Ovary (tissue), 9 donors: Measurements from ENCODE around the gene ZPBP2. TPM values are rescaled to one million over a fixed set of nuclear protein-coding genes. Genes with fewer than 3 reads are reported as not detected.
"Not testable (repeated sequence)": the region's sequence is repeated elsewhere in the genome, so short reads cannot be mapped to it uniquely, and the experiment has no call there.

Experiments
- DNase-seq, 5 donors: peaks; one replicate each; pipeline ENCODE4 v3.0.0-alpha.2; 2019 to 2020
- H3K27ac ChIP-seq, 2 donors: fragments of 200-600 bp; one replicate each; pipeline versions ENCODE4 v1.5.1 to v1.8.0; 2019 to 2022
- H3K27me3 ChIP-seq: fragments of 200-600 bp; one replicate; pipeline ENCODE4 v1.8.0; 2022
- H3K36me3 ChIP-seq: fragments of 200-600 bp; sonication (generic); one replicate; pipeline ENCODE4 v1.5.1; 2019
- H3K4me1 ChIP-seq: one replicate; pipeline ENCODE4 v1.8.1; 2013; ENCODE audit warnings: mild to moderate bottlenecking, moderate library complexity; ENCODE audit not compliant: insufficient read depth
- H3K4me3 ChIP-seq: fragments of 200-600 bp; sonication (generic); one replicate; pipeline ENCODE4 v1.5.1; 2017
- H3K9me3 ChIP-seq, 2 donors: fragments of 200-600 bp in 1 of 2; sonication (generic) in 1 of 2; one replicate each; pipeline versions ENCODE4 v1.5.1 to v1.8.1; 2013 to 2019; ENCODE audit warnings: mild to moderate bottlenecking in 1 of 2, moderate library complexity in 1 of 2
- EP300 ChIP-seq: sonication (generic); formaldehyde crosslinking; IDR thresholded peaks from one replicate; pipeline ENCODE4 v1.6.1; 2017; ENCODE audit warnings: antibody characterized with exemption
- POLR2A ChIP-seq: fragments of 450-650 bp; IDR thresholded peaks from one replicate; pipeline ENCODE4 v1.6.1; 2017; ENCODE audit warnings: antibody characterized with exemption, mild to moderate bottlenecking, moderate library complexity
- WGBS, 3 donors: extraction: QIAGEN DNeasy Blood & Tissue Kit in 1 of 3; methylation state at CpG; one replicate each; pipeline versions ENCODE4 v1.1.5 to v1.1.7; 2013 to 2017; 5-methylcytosine and 5-hydroxymethylcytosine counted together
- intact Hi-C, 4 donors: fragments of 100-400 bp; cut with DNase I; formaldehyde crosslinking; loops; one replicate each; pipeline versions ENCODE4 v1.11.0 to v1.15.1; 2022 to 2023
- polyA plus RNA-seq, 2 donors: library from polyadenylated mRNA; stranded (reverse); fragments of 200-250 nt in 1 of 2; fragments of 350-450 nt in 1 of 2; fragmentation: Illumina TruSeq in 1 of 2; extraction: RNeasy Lipid Tissue Mini Kit (QIAGEN cat#74804) in 1 of 2; gene quantifications; one replicate each; pipeline ENCODE4 v1.2.3, GENCODE V29; 2013 to 2014
- total RNA-seq, 7 donors: library from RNA; depleted of rRNA in 2 of 7; stranded (reverse); fragments of >200 nt in 2 of 7; fragmentation: NEBNext Ultra II Directional in 3 of 7; extraction: Animal tissue kit (Norgen Biotek cat#: 25700) in 3 of 7; gene quantifications; one replicate each; pipeline versions ENCODE4 v1.1.0 to v1.2.4, GENCODE V29; 2016 to 2023
- TF ChIP-seq, protein P1 (sequence below), 3 donors: fragments of 450-650 bp in 2 of 3; fragments of 200-600 bp in 1 of 3; IDR thresholded peaks; one replicate each; pipeline versions ENCODE4 v1.5.1 to v1.8.0; 2016 to 2022; ENCODE audit warnings: antibody characterized with exemption in 3 of 3, mild to moderate bottlenecking in 1 of 3
- donor health status: DM: no; HTN: no; CAD: no; lungs with moderate emphysema.
- donor health status: DM: no; HTN: no; CAD: no.
- donor health status: Bipolar disorder and iron deficiency.
- donor health status: DM: yes; HTN: yes; CAD: no.
- donor health status: DM: no; HTN: no; CAD: no.
- donor health status: DM: yes; HTN: yes; CAD: no.

The ZPBP2 gene
- total and polyA plus RNA-seq, 9 donors, result not detected

DNA sequence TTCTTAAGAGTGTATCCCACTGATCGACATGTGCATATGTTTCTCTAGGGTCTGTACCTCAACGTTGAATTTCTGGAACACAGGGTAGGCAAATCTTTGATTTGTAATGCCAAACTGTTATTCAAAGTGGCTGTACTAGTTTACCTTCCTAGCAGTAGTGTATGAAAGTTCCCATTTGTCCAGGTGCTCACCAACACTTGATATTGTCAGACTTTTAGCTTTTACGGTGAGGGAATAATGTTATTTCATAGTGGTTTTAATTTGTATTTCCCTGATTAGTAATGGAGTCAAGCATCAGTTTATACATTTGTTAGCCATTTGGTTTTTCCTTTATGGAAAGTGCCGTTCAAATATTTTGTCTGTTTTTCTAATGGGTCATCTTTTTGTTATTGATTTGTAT, 30.1 kb downstream of the ZPBP2 start:
- intact Hi-C loops, result no loop called here
- H3K27me3 ChIP-seq, result no peaks in the 10 kb centered on the region
- no peaks in the 10 kb centered on the region for H3K9me3 ChIP-seq
- H3K4me3 ChIP-seq, result no peak overlapping the region
- WGBS, 3 donors, result 92 to 96% (median 92%) methylated on average over 4 of the region's 4 CpGs
- no peaks in the 10 kb centered on the region for H3K4me1 ChIP-seq
- TF ChIP-seq POLR2A (no peak), EP300 (no peak)
- TF ChIP-seq, protein P1, sequence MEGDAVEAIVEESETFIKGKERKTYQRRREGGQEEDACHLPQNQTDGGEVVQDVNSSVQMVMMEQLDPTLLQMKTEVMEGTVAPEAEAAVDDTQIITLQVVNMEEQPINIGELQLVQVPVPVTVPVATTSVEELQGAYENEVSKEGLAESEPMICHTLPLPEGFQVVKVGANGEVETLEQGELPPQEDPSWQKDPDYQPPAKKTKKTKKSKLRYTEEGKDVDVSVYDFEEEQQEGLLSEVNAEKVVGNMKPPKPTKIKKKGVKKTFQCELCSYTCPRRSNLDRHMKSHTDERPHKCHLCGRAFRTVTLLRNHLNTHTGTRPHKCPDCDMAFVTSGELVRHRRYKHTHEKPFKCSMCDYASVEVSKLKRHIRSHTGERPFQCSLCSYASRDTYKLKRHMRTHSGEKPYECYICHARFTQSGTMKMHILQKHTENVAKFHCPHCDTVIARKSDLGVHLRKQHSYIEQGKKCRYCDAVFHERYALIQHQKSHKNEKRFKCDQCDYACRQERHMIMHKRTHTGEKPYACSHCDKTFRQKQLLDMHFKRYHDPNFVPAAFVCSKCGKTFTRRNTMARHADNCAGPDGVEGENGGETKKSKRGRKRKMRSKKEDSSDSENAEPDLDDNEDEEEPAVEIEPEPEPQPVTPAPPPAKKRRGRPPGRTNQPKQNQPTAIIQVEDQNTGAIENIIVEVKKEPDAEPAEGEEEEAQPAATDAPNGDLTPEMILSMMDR (IDR thresholded peaks at IDR 0.05), result no peak
- H3K27ac ChIP-seq, result no peak overlapping the region
- H3K36me3 ChIP-seq, result no peaks in the 10 kb centered on the region
- DNase-seq, result no peak

DNA sequence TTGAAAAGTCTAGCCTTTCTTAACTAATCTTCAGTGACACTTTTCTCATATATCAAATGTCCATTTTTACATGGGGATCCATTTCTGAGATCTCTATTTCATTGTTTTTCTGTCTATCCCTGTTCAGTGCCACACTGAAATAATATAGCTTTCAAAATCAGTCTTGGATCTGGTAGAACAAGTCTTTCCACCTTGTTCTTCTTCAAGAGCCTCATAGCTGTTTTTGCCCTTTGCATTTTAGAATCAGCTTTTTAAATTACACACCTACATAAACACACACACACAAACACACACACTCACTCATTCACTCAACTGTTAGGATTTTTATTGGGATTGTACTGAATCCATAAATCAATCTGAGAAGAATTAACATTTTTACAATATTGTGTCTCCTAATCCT, 31.2 kb downstream of the ZPBP2 start:
- Histone ChIP-seq H3K9me3 (no peaks in the 10 kb centered on the region), H3K27me3 (no peaks in the 10 kb centered on the region), H3K4me1 (no peaks in the 10 kb centered on the region), H3K4me3 (no peak overlapping the region), H3K36me3 (no peaks in the 10 kb centered on the region), H3K27ac (no peak overlapping the region)
- intact Hi-C loops, result no loop called here
- TF ChIP-seq EP300 (no peak), POLR2A (no peak)
- TF ChIP-seq, protein P1 (IDR thresholded peaks at IDR 0.05), result no peak
- no peak for DNase-seq

DNA sequence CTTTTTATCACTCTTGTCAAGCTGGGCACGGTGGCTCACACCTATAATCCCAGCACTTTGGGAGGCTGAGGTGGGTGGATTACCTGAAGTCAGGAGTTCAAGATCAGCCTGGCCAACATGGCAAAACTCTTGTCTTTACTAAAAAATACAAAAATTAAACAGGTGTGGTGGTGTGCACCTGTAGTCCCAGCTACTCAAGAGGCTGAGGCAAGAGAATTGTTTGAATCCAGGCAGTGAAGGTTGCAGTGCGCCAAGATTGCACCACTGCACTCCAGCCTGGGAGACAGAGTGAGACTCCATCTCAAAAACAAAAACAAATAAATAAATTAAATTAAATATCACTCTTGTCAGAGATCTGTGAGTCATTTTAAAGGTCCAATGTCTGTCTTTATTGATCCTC, 34.0 kb downstream of the ZPBP2 start:
- H3K27me3 ChIP-seq, H3K36me3 ChIP-seq, H3K4me3 ChIP-seq, H3K27ac ChIP-seq, H3K4me1 ChIP-seq, H3K9me3 ChIP-seq, DNase-seq, intact Hi-C loops: not testable (repeated sequence)
- WGBS, 3 donors, result 90 to 93% (median 92%) methylated on average over 2 of the region's 2 CpGs

DNA sequence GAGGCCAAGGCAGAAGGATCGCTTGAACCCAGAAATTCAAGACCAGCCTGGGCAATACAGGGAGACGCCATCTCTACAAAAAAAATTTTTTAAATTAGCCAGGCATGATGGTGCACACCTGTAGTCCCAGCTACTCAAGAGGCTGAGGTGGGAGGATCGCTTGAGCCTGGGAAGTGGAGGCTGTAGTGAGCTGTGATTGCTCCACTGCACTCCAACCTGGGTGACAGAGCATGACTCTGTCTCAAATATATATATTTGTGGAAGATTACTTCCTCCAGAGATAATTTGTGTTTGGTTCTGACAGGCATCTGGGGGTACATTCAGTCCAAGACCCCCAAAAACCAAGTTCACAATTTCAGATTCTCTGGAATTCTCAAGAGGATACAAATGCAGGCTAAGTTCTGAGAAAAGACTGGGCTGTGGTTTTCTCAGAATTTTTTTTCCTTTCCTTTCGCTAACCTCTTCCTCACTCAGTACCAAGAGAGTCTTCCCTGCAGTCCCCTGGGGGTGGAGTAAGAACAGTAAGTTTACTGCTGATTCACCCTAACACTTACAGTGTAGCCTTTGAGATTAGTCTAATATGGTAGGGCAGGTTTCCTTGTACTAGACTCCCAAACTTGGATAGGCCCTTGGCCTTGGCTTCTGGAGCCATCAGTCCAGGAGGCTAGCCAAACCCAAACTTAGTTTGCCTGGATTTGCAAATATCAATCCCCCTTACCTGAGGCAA, 35.3 kb downstream of the ZPBP2 start:
- TF ChIP-seq POLR2A (no peak), EP300 (no peak)
- TF ChIP-seq, protein P1 (IDR thresholded peaks at IDR 0.05), result no peak
- 93 to 96% (median 96%) methylated on average over 4 of the region's 4 CpGs for WGBS, 3 donors
- H3K36me3 ChIP-seq, result no peaks in the 10 kb centered on the region
- H3K27ac ChIP-seq, result no peak overlapping the region
- no peak for DNase-seq
- H3K4me3 ChIP-seq, result no peak overlapping the region
- no peaks in the 10 kb centered on the region for H3K9me3 ChIP-seq
- no peaks in the 10 kb centered on the region for H3K4me1 ChIP-seq
- intact Hi-C loops, result no loop called here
- no peaks in the 10 kb centered on the region for H3K27me3 ChIP-seq

DNA sequence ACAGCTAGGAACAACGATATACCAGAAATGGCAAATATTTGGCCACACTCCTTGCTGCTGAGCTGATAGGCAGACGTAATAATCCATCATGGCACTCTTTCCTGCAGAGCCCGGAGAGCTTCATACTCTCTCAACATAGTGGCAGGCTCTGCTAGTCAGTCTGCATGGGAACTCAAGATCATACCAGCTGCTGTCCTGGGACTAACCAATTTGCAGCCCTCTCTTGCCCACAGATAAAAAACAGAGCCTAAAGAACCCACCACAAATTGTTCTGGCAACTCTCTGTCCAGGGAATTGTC, 36.9 kb downstream of the ZPBP2 start:
- H3K36me3 ChIP-seq, result no peaks in the 10 kb centered on the region
- no peak for TF ChIP-seq POLR2A
- no peak for TF ChIP-seq EP300
- TF ChIP-seq, protein P1 (IDR thresholded peaks at IDR 0.05), result no peak
- no peaks in the 10 kb centered on the region for H3K9me3 ChIP-seq
- no peak overlapping the region for H3K4me3 ChIP-seq
- no peak overlapping the region for H3K27ac ChIP-seq
- H3K27me3 ChIP-seq, result no peaks in the 10 kb centered on the region
- intact Hi-C loops, result no loop called here
- WGBS, 3 donors, result 73 to 80% (median 76%) methylated on average over 3 of the region's 3 CpGs
- no peak for DNase-seq
- H3K4me1 ChIP-seq, result no peaks in the 10 kb centered on the region
